Astrocyte of the spinal cord (primary cell): ENCODE measurements around the gene TRIM39.
"Not testable (repeated sequence)": the region's sequence is repeated elsewhere in the genome, so short reads cannot be mapped to it uniquely, and the experiment has no call there.

Experiments used
- DNase-seq: peaks from one replicate; pipeline ENCODE4 v3.0.0; 2011; ENCODE audit warnings: low read depth, low spot score
- H3K4me3 ChIP-seq: 2 replicates; pipeline ENCODE4 v1.5.1; 2011; ENCODE audit warnings: low read depth, mild to moderate bottlenecking, low read length, moderate library complexity
- in situ Hi-C: cut with HindIII; loops from 2 replicates; pipeline ENCODE4 v1.10.0; 2017; ENCODE audit warnings: low sequenced_read_pairs
- TF ChIP-seq, protein P1 (sequence below): IDR thresholded peaks from 2 replicates; pipeline ENCODE4 v1.5.1; 2012; ENCODE audit warnings: low read depth, mild to moderate bottlenecking, low read length, inconsistent platforms

The TRIM39 gene

DNA sequence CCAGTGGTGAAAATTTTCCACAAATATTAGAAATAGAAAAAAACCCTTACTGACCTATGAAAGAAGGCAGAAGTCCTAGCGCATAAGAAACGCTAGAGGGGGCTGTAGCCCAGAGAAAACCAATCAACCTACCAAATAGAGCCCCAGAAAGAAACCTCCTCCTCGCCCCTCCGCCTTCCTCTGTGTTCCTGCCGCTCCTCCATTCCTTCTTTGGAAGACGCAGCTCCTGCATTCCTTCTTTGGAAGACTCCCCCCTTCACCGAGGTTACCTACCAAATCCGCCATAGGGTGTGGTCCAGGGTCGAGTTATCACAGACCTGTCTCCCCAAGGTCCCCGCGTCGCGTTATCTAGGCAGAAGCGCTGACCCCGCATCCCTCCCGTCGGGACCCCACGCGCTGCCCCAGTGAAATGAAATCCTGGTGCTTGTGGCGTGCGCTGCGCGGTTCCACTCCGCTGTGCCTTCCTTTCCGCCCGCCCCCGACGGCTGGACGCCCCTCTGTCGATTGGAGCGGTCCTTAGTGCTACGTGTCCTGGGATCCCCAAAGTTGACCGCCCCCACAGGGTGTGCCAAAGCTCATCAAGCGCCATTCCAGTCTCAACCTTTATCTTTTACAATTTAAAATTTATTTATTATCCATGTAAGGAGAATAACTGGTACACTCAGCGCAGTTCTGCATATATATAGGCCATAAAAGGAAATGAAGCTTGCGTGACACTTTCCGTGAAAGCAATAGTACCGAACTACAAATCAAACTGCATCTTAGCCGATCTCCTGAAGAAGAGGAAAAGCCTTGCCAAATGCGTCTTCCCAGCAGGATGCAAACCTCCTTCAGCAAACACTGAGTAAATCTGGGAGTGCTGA is 31.2 kb downstream of the TRIM39 start:
- in situ Hi-C loops = no loop called here

DNA sequence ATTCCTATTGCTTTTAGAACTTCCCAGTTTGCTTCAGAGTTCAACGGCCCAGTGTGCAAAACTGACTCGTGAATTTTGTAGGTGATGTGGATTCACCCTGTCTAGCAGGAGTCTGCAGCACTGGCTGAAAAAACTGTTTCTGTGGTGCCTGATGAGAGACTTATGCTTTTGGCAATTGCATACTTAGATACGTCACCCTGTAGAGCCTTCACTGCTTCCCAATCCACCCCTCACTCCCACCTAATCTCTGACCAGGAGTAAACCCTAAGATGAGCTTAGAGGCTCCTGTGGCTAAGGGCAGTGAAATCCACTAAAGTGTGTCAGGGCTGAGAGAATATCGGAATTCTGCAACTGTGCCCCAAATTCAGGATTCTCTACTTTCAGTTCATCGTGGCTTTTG is 32.5 kb downstream of the TRIM39 start:
- DNase-seq = no peak
- no peak overlapping the region for H3K4me3 ChIP-seq
- TF ChIP-seq, protein P1, sequence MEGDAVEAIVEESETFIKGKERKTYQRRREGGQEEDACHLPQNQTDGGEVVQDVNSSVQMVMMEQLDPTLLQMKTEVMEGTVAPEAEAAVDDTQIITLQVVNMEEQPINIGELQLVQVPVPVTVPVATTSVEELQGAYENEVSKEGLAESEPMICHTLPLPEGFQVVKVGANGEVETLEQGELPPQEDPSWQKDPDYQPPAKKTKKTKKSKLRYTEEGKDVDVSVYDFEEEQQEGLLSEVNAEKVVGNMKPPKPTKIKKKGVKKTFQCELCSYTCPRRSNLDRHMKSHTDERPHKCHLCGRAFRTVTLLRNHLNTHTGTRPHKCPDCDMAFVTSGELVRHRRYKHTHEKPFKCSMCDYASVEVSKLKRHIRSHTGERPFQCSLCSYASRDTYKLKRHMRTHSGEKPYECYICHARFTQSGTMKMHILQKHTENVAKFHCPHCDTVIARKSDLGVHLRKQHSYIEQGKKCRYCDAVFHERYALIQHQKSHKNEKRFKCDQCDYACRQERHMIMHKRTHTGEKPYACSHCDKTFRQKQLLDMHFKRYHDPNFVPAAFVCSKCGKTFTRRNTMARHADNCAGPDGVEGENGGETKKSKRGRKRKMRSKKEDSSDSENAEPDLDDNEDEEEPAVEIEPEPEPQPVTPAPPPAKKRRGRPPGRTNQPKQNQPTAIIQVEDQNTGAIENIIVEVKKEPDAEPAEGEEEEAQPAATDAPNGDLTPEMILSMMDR = no peak
- in situ Hi-C loops = no loop called here

More for the DNA sequence above, 31.2 kb downstream of the TRIM39 start:
- TF ChIP-seq, protein P1 = peak; percentile 89
- H3K4me3 ChIP-seq = peak overlapping the region; percentile 35
- DNase-seq = peak; percentile 72

DNA sequence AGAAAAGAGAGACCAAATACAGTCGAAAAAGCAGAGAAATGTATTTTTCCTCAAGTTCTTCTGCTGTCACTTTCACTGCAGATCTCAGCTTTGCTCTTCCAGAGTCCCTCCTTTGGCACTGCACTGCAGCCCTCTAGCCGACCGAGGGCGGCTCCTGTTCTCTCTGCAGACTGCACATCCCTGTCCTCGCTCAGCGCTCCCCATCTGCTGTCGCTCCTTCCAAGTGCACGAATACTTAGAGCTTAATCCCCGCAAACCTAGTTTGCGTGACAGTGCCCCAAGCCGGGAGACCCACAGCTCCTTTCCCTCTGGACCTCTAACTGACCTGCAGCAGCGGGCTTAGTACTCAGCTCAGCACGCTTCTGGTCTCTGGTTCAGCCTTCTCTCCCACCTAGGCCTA is 33.4 kb downstream of the TRIM39 start:
- in situ Hi-C loops = no loop called here
- TF ChIP-seq, protein P1 = no peak
- no peak overlapping the region for H3K4me3 ChIP-seq
- DNase-seq = no peak

DNA sequence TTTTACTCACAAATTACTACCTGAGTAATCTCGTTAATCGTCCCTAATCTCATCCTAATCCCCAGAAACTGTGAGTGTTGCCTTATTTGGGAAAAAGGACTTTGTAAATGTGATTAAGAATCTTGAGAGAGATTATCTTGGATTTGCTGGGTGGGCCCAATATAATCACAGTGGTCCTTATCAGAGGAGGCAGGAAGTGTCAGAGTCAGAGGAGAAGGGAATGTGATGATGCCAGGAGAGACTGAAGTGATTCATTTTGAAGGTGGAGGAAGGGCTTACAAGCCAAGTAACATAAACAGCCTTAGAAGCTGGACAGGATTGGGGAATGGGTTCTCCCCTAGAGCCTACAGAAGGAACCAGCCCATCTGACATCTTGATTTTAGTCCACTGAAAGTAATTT is 34.9 kb downstream of the TRIM39 start:
- in situ Hi-C loops = no loop called here

DNA sequence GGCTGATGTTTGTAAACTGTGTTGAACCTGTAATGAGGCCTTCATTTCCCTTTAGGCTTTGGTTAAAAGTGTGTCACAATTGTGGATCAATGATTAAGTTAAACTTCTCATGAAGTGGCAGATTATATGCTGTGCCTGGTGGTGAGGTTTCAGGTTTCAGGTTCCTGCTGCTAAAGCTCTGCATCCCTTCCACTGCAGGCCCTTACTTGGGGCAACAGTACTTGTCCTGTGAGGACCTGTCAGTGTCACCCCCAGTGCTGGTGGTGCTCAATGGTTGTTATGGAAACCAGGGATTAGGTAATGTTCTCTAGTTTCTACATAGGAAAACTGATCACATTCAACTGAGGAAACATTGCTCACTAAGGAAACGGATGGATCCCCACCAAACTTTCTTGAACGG is 36.7 kb downstream of the TRIM39 start:
- in situ Hi-C loops = no loop called here
- DNase-seq = no peak
- H3K4me3 ChIP-seq = no peak overlapping the region
- TF ChIP-seq, protein P1 = no peak

More for the DNA sequence above, 34.9 kb downstream of the TRIM39 start:
- TF ChIP-seq, protein P1 = no peak
- DNase-seq = no peak
- H3K4me3 ChIP-seq = no peak overlapping the region

DNA sequence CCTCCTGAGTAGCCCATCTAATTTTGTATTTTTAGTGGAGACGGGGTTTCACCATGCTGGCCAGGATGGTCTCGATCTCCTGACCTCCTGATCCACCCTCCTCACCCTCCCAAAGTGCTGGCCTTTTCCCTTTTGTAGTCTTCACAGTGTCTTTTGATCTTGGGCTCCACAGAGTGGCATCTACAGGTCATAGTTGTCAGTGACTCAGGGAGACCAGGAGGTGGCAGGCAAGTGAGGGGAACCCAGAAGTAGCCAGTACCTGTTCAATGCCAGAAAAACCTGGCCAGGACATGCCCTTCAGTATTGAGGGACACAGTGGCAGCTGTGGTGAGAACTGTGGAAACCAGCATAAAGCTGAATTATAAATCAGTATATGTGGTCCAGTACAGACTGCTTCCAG is 37.9 kb downstream of the TRIM39 start:
- no peak for DNase-seq
- TF ChIP-seq, protein P1 = no peak
- in situ Hi-C loops = no loop called here
- no peak overlapping the region for H3K4me3 ChIP-seq

DNA sequence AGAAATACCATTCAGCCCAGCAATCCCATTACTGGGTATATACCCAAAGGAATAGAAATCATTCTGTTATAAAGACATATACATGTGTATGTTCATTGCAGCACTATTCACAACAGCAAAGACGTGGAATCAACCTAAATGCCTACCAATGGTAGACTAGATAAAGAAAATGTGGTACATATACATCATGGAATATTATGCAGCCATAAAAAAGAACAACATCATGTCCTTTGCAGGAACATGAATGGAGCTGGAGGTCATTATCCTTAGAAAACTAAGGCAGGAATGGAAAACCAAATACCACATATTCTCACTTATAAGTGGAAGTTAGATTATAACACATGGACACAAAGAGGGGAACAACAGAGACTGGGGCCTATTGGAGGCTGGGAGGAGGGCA is 42.6 kb downstream of the TRIM39 start:
- DNase-seq, H3K4me3 ChIP-seq, in situ Hi-C loops: not testable (repeated sequence)
